PC-3 (cell line): ENCODE measurements around the gene ETS1.

Source experiments
- CTCF ChIP-seq: fragments of 300-600 bp; sonication (generic); conservative IDR thresholded peaks from 2 replicates; pipeline ENCODE4 v1.5.1; 2017; ENCODE audit warnings: antibody characterized with exemption, low read depth, mild to moderate bottlenecking, low read length
- EZH2 ChIP-seq: fragments of 300-600 bp; sonication (generic); IDR thresholded peaks from one replicate; pipeline ENCODE4 v1.6.1; 2017; ENCODE audit warnings: antibody characterized with exemption, mild to moderate bottlenecking, low read length; ENCODE audit not compliant: unreplicated experiment

- TF ChIP-seq CTCF (no peak), EZH2 (no peak)
These were observed 73.3 kb downstream of the ETS1 start for GRCh38 chr11:128513915-128514681.
